Breast epithelium (tissue), 4 donors: ENCODE data around the gene OSBPL6. TPM values are rescaled to one million over a fixed set of nuclear protein-coding genes. Genes with fewer than 3 reads are reported as not detected.
"Not testable (repeated sequence)": the region's sequence is repeated elsewhere in the genome, so short reads cannot be mapped to it uniquely, and the experiment has no call there.

ENCODE experiments used
- DNase-seq, 2 donors: peaks; one replicate each; pipeline ENCODE4 v3.0.0-alpha.2; 2019; ENCODE audit warnings: low spot score in 2 of 2
- H3K27ac ChIP-seq, 2 donors: fragments of 200-600 bp; sonication (generic) in 1 of 2; one replicate each; pipeline ENCODE4 v1.5.1; 2016 to 2019; ENCODE audit warnings: mild to moderate bottlenecking in 1 of 2
- H3K27me3 ChIP-seq, 2 donors: fragments of 200-600 bp; sonication (generic) in 1 of 2; one replicate each; pipeline versions ENCODE4 v1.5.1 to v1.6.0; 2017 to 2019; ENCODE audit warnings: control low read depth in 1 of 2, mild to moderate bottlenecking in 1 of 2
- H3K36me3 ChIP-seq: fragments of 200-600 bp; one replicate; pipeline ENCODE4 v1.5.1; 2019
- H3K4me1 ChIP-seq, 2 donors: fragments of 200-600 bp; sonication (generic); one replicate each; pipeline ENCODE4 v1.5.1; 2016 to 2019; ENCODE audit warnings: control low read depth in 1 of 2
- H3K4me3 ChIP-seq, 3 donors: fragments of 200-600 bp; sonication (generic); 1 replicate in 2 of 3; 2 replicates in 1 of 3; pipeline ENCODE4 v1.5.1; 2016 to 2019; ENCODE audit warnings: mild to moderate bottlenecking in 3 of 3, moderate library complexity in 2 of 3
- H3K9me3 ChIP-seq, 2 donors: fragments of 200-600 bp; sonication (generic) in 1 of 2; one replicate each; pipeline ENCODE4 v1.5.1; 2016 to 2019; ENCODE audit warnings: control low read depth in 1 of 2
- POLR2A ChIP-seq: fragments of 450-650 bp; IDR thresholded peaks from one replicate; pipeline ENCODE4 v1.6.1; 2016; ENCODE audit warnings: antibody characterized with exemption, mild to moderate bottlenecking, moderate library complexity
- POLR2AphosphoS5 ChIP-seq, 3 donors: sonication (generic); formaldehyde crosslinking; IDR thresholded peaks; one replicate each; pipeline ENCODE4 v1.6.1; 2017; ENCODE audit warnings: antibody characterized with exemption in 3 of 3
- intact Hi-C: fragments of 100-400 bp; cut with DNase I; formaldehyde crosslinking; loops from one replicate; pipeline ENCODE4 v1.15.1; 2023; ENCODE audit warnings: low total_unique reads
- total RNA-seq, 3 donors: library from RNA; depleted of rRNA; stranded (reverse); fragments of >200 nt; gene quantifications; one replicate each; pipeline ENCODE4 v1.1.0, GENCODE V29; 2016
- TF ChIP-seq, protein P1 (sequence below), 3 donors: fragments of 450-650 bp; IDR thresholded peaks; one replicate each; pipeline ENCODE4 v1.5.1; 2016 to 2017; ENCODE audit warnings: antibody characterized with exemption in 3 of 3, mild to moderate bottlenecking in 3 of 3, moderate library complexity in 3 of 3

OSBPL6 gene
- total RNA-seq, 3 donors from 2014 or later, result 1.3 to 4.8 (median 1.8) TPM

- H3K4me1 ChIP-seq, result no peaks in the 10 kb centered on the region
- H3K27me3 ChIP-seq, result no peaks in the 10 kb centered on the region
- H3K4me3 ChIP-seq, result no peak overlapping the region
- H3K9me3 ChIP-seq, result no peaks in the 10 kb centered on the region
- intact Hi-C loops, result no loop called here
- H3K27ac ChIP-seq, result no peak overlapping the region
- TF ChIP-seq POLR2A (no peak), POLR2AphosphoS5 (IDR thresholded peaks at IDR 0.05) (no peak)
- TF ChIP-seq, protein P1, sequence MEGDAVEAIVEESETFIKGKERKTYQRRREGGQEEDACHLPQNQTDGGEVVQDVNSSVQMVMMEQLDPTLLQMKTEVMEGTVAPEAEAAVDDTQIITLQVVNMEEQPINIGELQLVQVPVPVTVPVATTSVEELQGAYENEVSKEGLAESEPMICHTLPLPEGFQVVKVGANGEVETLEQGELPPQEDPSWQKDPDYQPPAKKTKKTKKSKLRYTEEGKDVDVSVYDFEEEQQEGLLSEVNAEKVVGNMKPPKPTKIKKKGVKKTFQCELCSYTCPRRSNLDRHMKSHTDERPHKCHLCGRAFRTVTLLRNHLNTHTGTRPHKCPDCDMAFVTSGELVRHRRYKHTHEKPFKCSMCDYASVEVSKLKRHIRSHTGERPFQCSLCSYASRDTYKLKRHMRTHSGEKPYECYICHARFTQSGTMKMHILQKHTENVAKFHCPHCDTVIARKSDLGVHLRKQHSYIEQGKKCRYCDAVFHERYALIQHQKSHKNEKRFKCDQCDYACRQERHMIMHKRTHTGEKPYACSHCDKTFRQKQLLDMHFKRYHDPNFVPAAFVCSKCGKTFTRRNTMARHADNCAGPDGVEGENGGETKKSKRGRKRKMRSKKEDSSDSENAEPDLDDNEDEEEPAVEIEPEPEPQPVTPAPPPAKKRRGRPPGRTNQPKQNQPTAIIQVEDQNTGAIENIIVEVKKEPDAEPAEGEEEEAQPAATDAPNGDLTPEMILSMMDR (IDR thresholded peaks at IDR 0.05), result no peak
- DNase-seq, result no peak
- H3K36me3 ChIP-seq, result no peaks in the 10 kb centered on the region
Observed at GRCh38 chr2:178163911-178164310, 30.4 kb upstream of the OSBPL6 start.

DNA sequence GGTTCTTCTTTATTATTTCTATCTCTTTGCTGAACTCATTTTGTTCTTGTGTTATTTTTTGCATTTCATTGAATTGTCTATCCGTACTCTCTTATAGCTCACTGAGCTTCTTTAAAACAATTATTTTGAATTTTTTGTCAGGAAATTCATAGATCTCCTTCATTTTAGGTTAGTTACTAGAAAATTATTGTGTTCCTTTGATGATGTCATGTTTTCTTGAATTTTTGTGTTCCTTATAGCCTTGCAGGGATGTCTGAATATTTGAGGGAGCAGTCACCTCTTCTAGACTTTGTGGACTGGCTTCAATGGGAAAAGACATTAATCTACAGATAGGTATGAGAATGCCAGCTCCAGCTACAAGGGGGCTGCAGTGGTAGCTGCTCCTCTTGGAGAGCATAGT is 20.7 kb upstream of the OSBPL6 start:
- Histone ChIP-seq H3K36me3 (no peaks in the 10 kb centered on the region), H3K4me1 (no peaks in the 10 kb centered on the region), H3K27ac (no peak overlapping the region), H3K4me3 (no peak overlapping the region), H3K27me3 (no peaks in the 10 kb centered on the region), H3K9me3 (no peaks in the 10 kb centered on the region)
- intact Hi-C loops, result no loop called here
- no peak for DNase-seq
- no peak for TF ChIP-seq POLR2AphosphoS5 (IDR thresholded peaks at IDR 0.05)
- TF ChIP-seq, protein P1 (IDR thresholded peaks at IDR 0.05), result no peak
- no peak for TF ChIP-seq POLR2A

DNA sequence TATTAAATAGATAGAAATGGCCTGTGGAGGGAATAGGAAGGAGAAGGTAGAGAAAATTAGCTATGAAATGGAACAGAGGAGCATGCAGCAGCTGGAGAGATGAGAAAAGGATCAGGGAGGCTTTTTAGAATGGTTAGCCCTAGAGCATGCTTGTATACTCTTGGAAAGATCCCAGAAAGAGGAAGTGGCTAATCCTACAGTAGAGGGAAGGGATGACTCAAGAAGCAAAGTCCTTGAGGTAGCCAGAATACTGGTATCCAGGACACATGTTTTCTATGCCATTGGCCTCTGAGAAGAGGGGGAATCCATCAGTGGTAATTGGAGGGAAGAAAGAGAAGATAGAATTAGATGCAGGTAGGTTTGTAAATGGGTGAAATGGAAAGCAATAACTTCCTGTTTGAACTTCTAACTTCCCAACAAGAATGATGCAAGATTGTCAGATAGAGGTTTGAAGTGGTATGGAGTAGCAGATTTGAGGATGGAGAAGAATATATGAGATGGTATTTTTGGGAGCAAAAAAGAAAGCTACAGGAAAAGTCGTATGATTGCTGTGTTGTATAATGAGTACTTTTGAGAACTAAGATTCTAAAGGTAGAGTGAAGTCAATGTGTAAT is 17.1 kb upstream of the OSBPL6 start:
- H3K36me3 ChIP-seq, result no peaks in the 10 kb centered on the region
- intact Hi-C loops, result no loop called here
- no peaks in the 10 kb centered on the region for H3K9me3 ChIP-seq
- H3K4me1 ChIP-seq, result no peaks in the 10 kb centered on the region
- no peak overlapping the region for H3K27ac ChIP-seq
- H3K4me3 ChIP-seq, result no peak overlapping the region
- DNase-seq, result no peak
- H3K27me3 ChIP-seq, result no peaks in the 10 kb centered on the region
- TF ChIP-seq POLR2A (no peak), POLR2AphosphoS5 (IDR thresholded peaks at IDR 0.05) (no peak)
- TF ChIP-seq, protein P1 (IDR thresholded peaks at IDR 0.05), result no peak

- H3K27ac ChIP-seq, intact Hi-C loops, H3K36me3 ChIP-seq, H3K9me3 ChIP-seq, DNase-seq, H3K4me1 ChIP-seq, H3K4me3 ChIP-seq, H3K27me3 ChIP-seq: not testable (repeated sequence)
Observed at GRCh38 chr2:178180648-178181047, 13.7 kb upstream of the OSBPL6 start.

DNA sequence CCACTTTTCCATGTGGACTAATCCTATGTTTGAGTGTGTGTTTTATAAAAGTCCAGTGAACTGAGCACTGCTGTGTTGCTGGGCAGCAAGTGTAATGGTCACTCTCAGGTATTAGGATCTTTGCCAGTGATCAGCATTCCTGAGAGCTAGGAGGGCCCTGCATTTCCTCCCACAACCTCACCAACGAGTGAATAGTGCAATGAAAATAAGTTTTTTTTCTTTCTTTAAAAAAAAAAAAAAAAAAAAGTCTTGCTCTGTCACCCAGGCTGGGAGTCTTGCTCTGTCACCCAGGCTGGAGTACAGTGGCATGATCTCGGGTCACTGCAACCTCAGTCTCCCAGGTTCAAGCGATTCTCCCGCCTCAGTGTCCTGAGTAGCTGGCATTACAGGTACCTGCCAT is 6.5 kb upstream of the OSBPL6 start:
- Histone ChIP-seq H3K27ac (no peak overlapping the region), H3K27me3 (no peaks in the 10 kb centered on the region), H3K9me3 (no peaks in the 10 kb centered on the region), H3K4me1 (no peaks in the 10 kb centered on the region), H3K4me3 (no peak overlapping the region), H3K36me3 (no peaks in the 10 kb centered on the region)
- TF ChIP-seq POLR2AphosphoS5 (IDR thresholded peaks at IDR 0.05) (no peak), POLR2A (no peak)
- TF ChIP-seq, protein P1 (IDR thresholded peaks at IDR 0.05), result no peak
- no peak for DNase-seq
- intact Hi-C loops, result no loop called here

GRCh38 chr2:178188466-178188865 is 5.8 kb upstream of the OSBPL6 start:
- no peaks in the 10 kb centered on the region for H3K4me1 ChIP-seq
- no peak overlapping the region for H3K27ac ChIP-seq
- no peak for DNase-seq
- no peaks in the 10 kb centered on the region for H3K36me3 ChIP-seq
- no peaks in the 10 kb centered on the region for H3K27me3 ChIP-seq
- TF ChIP-seq POLR2AphosphoS5 (IDR thresholded peaks at IDR 0.05), result no peak
- TF ChIP-seq, protein P1 (IDR thresholded peaks at IDR 0.05), result no peak
- TF ChIP-seq POLR2A, result no peak
- H3K9me3 ChIP-seq, result no peaks in the 10 kb centered on the region
- H3K4me3 ChIP-seq, result no peak overlapping the region
- intact Hi-C loops, result no loop called here
